Measurements from ENCODE around the gene COL21A1.

GRCh38 chr6:56036916-56037600 is 210.3 kb downstream of the COL21A1 start:
- TF ChIP-seq CTCF (IDR thresholded peaks at IDR 0.05) (no peak), POLR2AphosphoS5 (IDR thresholded peaks at IDR 0.05; ENCODE audit: low read depth, low read length) (no peak), TCF7L2 (IDR thresholded peaks at IDR 0.05; ENCODE audit: low read depth, low read length) (no peak), SIN3A (IDR thresholded peaks at IDR 0.05; ENCODE audit: borderline replicate concordance, insufficient read depth, low read depth, low read length) (no peak)
- TF ChIP-seq, protein P1, sequence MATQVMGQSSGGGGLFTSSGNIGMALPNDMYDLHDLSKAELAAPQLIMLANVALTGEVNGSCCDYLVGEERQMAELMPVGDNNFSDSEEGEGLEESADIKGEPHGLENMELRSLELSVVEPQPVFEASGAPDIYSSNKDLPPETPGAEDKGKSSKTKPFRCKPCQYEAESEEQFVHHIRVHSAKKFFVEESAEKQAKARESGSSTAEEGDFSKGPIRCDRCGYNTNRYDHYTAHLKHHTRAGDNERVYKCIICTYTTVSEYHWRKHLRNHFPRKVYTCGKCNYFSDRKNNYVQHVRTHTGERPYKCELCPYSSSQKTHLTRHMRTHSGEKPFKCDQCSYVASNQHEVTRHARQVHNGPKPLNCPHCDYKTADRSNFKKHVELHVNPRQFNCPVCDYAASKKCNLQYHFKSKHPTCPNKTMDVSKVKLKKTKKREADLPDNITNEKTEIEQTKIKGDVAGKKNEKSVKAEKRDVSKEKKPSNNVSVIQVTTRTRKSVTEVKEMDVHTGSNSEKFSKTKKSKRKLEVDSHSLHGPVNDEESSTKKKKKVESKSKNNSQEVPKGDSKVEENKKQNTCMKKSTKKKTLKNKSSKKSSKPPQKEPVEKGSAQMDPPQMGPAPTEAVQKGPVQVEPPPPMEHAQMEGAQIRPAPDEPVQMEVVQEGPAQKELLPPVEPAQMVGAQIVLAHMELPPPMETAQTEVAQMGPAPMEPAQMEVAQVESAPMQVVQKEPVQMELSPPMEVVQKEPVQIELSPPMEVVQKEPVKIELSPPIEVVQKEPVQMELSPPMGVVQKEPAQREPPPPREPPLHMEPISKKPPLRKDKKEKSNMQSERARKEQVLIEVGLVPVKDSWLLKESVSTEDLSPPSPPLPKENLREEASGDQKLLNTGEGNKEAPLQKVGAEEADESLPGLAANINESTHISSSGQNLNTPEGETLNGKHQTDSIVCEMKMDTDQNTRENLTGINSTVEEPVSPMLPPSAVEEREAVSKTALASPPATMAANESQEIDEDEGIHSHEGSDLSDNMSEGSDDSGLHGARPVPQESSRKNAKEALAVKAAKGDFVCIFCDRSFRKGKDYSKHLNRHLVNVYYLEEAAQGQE (IDR thresholded peaks at IDR 0.05; ENCODE audit: insufficient read depth in 1 of 2, low read depth in 2 of 2, low read length in 1 of 2) = no peak

Data from Panc1 (cell line).